ENCODE results near the gene PKLR.

DNA sequence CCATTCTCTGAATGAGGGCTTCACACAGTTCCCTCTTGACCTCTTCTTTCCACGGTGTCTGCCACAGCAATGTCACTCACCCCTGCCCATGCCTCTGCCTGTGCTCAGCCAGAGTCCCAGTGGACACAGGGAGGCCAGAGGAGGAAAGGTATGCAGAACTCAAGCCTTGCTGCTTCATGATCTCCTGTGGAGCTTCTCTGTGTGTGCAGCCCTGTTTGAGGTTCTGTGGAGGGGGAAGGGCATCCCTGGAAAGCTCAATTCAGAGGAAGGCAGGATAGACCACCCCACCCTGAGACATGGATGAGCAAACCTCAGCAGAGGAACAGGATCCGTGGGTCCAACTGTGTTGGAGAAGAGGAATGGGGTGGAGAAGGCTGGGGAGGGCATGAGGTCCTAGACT, 22.0 kb downstream of the PKLR start:
- TF ChIP-seq RXRA (IDR thresholded peaks at IDR 0.05) = no peak
- TF ChIP-seq, protein P1, sequence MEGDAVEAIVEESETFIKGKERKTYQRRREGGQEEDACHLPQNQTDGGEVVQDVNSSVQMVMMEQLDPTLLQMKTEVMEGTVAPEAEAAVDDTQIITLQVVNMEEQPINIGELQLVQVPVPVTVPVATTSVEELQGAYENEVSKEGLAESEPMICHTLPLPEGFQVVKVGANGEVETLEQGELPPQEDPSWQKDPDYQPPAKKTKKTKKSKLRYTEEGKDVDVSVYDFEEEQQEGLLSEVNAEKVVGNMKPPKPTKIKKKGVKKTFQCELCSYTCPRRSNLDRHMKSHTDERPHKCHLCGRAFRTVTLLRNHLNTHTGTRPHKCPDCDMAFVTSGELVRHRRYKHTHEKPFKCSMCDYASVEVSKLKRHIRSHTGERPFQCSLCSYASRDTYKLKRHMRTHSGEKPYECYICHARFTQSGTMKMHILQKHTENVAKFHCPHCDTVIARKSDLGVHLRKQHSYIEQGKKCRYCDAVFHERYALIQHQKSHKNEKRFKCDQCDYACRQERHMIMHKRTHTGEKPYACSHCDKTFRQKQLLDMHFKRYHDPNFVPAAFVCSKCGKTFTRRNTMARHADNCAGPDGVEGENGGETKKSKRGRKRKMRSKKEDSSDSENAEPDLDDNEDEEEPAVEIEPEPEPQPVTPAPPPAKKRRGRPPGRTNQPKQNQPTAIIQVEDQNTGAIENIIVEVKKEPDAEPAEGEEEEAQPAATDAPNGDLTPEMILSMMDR (IDR thresholded peaks at IDR 0.05; ENCODE audit: low read depth, low read length, missing input control) = no peak
